ENCODE results near the gene PHOSPHO1.
A peak's percentile ranks its signal among the peaks of the same experiment; 100 is the strongest.

Gene PHOSPHO1

DNA sequence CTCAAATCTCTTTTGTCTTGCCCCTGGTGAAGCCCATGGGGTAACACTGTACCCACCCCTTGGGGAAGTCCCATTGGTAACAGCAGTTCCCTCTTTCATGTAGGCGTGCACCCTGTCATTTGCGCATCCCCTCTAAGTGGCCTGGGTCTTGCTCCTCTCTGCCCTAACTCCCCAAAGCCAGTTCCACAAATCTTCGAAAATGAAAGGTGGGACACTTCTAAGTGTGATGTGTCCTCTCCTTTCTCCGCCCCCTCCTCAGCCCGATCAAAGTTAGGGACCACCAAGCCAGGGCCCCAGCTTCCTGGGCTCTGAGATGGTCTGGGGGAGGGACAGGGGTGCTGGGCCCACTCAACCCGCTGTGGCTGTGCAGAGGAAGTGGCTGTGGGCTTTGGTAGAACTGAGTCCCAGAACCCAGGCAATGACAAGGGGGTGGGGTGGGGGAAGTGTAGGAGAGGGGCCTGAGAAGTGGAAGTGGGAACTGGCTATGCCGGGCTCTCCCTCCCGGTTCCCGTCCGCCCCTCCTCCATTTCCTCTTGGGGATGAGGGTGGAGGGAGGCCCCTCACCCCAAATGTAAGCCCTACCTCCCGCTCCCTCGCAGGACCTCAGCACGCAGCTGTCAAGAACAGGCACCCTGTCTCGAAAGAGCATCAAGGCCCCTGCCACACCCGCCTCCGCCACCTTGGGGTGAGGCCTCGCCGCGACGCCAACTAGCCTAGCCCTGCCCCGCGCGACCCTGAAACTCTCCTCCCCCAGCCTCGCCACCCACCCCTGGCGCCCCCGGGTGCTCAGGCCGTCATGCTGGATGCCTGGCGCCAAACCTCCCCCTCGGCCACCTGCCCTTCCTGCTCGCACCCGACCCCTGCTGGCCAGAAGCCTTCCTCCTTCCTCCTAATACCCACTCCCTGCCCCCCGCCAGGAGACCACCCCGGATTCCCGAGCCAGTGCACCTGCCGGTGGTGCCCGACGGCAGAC lies 11.4 kb downstream of the PHOSPHO1 start:
- DNase-seq (ENCODE audit: extremely low read depth in 1 of 2, low read depth in 1 of 2), result peak; percentile 47 to 48

DNA sequence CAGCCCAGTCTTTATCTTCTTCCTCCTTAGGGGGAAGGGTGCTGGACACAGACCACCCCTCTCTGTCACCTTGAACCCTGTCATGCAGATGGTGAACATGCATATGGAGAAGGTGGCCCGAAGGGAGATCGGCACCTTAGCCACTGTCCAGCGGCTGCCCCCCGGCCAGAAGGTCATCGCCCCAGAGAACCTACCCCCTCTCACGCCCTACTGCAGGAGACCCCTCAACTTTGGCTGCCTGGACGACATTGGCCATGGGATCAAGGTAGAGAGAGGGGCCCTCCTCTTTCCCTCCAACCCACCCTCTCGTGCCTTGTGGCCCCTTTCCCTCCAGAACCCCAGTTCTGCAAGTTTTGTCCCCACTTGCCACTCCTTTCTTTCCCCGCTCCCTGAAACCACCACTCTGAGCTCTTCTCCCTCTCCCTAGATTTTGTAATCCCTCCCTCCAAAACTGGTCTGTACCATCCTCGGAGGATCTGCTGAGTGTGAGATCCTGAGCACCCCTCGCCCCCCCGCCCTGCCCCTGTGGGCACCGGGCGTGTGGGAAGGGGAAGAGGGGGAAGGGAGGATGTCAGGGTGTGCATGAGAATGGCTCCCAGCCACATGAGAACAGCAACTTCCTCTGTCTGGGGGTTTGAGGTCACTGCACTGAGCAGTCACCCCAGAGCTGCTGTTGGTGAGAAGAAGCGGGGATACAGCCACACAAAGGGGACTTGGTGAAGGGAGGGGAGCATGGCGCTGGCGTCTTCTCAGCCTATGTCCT lies 12.8 kb downstream of the PHOSPHO1 start:
- peak; percentile 49 to 59 for DNase-seq (ENCODE audit: extremely low read depth in 1 of 2, low read depth in 1 of 2)

DNA sequence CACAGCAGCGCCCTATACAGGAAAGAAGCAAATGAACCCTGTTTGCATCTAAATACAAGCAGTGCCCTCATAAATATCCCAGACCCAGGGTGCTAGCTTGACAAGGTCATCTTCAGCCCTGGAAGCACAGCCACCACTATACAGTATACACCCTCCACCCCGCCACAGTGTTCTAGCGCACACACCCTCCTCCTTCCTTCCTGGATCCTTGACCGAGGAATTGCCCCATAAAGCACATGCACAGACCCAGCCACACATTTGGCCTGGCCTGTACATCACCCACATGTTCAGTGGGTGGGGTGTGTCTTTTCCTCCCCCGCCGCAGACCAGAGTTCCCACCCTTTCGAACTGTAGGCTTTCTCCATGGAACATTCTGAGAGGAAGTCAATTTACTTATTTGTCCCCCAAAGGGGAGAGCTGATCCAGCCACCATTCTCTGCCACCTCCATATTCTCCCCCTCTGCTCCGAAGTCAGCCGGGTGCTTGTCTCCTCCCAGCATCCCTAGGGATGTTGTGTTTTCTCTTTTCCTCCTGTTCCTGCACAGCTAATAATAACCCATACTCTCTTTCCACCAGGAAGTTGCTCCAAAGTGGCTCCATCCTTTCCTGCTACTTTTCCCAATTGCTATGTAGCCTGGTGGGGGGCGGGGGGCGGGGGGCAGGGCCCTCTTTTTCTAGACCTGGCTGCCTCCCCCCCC lies 13.5 kb downstream of the PHOSPHO1 start:
- no peak for DNase-seq (ENCODE audit: extremely low read depth in 1 of 2, low read depth in 1 of 2)

DNA sequence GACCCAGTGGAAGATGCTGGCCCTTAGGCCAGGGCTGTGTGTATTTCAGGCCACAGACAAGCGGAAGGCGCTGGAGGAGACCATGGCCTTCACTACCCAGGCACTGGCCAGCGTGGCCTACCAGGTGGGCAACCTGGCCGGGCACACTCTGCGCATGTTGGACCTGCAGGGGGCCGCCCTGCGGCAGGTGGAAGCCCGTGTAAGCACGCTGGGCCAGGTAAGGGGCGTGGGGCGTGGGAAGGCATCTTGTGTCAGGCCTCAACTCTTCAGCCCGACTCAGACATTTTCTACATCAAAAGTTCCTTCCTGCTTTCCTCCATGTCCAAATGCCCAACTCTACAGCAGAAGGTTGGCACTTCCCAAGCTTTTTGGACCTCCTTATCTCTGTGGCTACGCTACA lies 14.1 kb downstream of the PHOSPHO1 start:
- DNase-seq (ENCODE audit: extremely low read depth in 1 of 2, low read depth in 1 of 2), result no peak

DNA sequence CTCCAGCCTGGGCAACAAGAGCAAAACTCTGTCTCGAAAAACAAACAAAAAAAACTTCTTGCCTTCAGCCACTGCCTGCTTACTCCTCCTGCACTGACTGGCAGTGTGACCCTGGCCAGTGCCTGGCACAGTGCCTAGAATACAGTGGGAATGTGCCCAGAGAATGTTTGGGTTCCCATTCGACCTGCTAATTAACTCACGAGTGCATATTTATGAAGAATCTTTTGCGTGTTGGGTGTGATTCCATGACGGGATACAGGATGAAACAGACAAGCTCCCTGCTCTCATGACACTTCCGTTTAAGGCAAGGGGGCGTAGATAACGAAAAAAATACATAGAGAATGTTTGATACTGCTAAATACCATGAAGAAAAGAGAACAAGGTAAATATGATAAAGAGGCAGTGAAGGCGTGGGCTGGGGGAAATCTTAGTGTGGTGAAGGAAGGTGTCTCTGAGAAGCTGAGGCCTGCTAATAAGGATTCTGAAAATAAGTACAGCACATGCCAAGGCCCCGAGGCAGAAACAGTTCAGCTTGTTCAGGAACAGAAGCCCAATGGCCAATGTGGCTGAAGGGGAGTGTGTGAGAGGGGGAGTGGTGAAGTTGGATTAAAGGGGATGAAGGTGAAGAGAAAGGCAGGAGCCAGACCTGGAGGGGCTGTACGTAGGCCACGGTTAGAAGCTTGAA lies 15.8 kb downstream of the PHOSPHO1 start:
- DNase-seq (ENCODE audit: extremely low read depth in 1 of 2, low read depth in 1 of 2), result no peak

DNA sequence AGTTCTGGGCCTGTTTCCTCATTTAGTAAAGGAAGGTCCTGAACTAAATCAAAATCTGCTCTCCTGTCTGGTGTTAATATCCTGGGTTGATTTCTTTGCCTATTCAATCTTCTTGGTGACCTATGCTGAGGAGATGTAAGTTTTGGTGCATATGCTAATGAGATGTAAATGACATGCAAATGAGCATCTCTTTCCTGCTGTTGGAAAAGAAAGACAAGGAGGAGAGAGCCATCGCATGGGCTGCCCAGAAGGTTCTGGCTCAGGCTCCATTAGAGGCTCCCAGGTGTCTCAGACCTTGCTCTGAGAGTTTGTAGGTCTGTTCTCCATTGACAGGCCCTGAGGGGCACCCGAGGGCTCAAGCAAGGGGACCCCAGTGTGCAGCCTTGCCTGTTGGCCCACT lies 16.7 kb downstream of the PHOSPHO1 start:
- no peak for DNase-seq (ENCODE audit: extremely low read depth in 1 of 2, low read depth in 1 of 2)

DNA sequence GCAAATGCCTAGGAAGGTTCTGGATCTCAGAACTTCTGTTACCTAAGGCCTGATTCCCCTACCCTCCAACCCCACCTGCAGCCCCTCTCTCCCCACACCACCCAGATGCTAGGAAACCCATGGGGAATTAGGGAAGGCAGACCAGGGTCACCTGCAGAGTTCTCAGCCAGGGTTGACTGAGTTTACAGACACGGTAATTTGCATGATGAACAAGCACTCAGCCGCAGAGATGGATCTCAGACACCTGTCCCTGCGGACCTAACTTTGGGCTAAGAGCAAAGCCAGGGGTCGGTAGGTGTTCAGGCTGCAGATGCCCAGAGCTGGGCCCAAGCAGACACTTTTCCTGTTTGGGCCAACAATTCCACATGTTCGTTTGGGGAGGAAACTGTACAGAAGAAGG lies 17.2 kb downstream of the PHOSPHO1 start:
- no peak for DNase-seq (ENCODE audit: extremely low read depth in 1 of 2, low read depth in 1 of 2)

DNA sequence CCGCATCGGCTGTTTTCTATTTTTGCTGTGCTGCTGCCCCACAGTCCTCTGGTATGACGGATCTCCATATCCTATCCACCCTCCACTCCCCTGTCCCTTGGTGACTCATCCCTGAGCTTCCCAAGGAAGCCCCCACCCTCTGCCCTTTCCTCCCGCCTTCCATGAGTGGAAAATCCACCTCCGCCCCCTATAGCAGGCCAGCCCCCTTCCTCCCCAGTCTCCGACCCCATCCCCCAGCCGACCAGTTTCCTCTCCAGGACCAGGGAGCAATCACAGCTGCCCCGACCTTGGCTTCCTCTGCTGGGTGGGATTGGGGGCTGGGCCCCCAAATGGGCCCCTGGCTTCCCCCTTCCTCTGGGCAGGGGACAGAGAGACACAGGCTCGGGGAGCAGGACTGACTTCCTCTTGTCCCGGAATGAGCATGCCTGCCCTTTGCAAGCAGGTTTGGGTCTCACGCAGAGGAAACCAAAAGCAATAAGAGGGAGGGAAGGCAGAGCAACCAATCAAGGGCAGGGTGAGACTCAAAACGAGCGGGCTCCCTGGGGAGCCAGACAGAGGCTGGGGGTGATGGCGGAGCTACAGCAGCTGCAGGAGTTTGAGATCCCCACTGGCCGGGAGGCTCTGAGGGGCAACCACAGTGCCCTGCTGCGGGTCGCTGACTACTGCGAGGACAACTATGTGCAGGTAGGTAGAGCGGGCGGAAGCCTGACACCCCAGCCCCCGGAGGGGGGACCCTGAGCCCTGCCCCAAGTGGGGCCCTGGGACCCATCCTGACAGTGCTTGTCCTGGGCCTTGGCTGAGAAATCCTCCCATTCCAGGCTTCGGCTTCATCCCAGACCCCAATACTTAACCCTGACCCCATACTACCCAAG lies 20.2 kb downstream of the PHOSPHO1 start, which contains the start of the genes ABI3 and GNGT2:
TSS of gene ABI3 (plus strand) at position 550 of the 872 bp plus-strand sequence. CDS start at position 568, 18 bp downstream.
TSS of gene GNGT2 (minus strand) at position 417 of the 872 bp plus-strand sequence. CDS start 3,152 bp downstream, outside the sequence.
- DNase-seq (ENCODE audit: extremely low read depth in 1 of 2, low read depth in 1 of 2), result peak in 1 of 2 donors; percentile 60

DNA sequence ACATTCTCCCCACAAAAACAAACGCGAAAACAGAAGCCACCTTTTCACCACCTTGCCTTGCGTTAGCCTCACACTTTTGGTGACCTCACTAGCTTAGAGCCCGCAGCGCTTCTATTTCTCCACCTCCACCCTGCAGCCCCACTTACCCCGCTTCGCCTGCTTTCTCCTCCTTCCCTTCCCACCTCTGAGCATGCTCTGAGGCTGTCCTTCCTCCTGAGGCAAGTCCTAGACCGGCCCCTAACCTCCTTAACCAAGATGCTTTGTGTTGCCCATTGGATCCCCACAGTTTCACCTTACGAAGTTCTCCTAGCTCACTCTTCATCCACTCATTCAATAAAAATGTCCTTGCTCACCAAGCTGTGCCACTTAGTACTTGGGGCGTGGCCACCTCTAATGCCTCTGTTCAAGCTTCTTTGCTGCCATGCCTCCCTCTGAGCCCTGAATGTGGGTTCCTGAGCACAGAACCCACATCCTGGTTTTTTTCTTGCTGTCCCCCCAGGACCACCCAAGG lies 21.5 kb downstream of the PHOSPHO1 start:
- DNase-seq (ENCODE audit: extremely low read depth in 1 of 2, low read depth in 1 of 2), result no peak

DNA sequence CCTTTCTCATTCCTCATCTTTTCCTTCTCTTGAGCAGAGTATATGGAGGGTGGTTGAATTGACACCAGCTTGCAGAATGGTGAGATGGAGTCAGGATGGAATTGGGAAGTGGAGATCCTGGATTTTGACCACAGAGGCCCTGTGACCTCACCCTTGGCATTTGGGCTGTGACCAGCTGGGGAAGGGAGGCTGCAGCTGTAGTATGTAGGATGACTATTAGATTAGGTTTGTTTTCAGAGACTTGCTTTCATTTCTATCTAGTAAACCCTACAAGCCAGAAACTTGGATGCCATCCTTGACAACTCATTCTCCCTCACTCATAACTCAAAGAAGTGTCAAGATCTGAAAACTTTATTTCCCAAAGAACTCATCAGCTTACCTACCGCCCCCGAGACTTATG lies 26.1 kb downstream of the PHOSPHO1 start:
- no peak for DNase-seq (ENCODE audit: extremely low read depth in 1 of 2, low read depth in 1 of 2)

DNA sequence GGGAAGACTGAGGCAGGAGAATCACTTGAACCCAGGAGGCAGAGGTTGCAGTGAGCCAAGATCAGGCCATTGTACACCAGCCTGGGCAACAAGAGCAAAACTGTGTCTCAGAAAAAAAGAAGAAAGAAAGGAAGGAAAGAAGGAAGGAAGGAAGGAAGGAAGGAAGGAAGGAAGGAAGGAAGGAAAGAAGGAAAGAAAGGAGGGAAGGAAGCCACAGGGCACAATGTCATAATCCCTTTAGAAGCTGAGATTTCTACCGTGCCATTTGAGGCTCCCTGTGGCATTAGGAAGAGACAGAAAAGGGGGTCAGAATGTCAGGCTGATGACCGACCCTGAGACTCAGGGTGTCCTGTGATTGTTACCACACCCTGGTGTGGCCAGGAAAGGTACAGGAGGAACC lies 26.8 kb downstream of the PHOSPHO1 start:
- no peak for DNase-seq (ENCODE audit: extremely low read depth in 1 of 2, low read depth in 1 of 2)

DNA sequence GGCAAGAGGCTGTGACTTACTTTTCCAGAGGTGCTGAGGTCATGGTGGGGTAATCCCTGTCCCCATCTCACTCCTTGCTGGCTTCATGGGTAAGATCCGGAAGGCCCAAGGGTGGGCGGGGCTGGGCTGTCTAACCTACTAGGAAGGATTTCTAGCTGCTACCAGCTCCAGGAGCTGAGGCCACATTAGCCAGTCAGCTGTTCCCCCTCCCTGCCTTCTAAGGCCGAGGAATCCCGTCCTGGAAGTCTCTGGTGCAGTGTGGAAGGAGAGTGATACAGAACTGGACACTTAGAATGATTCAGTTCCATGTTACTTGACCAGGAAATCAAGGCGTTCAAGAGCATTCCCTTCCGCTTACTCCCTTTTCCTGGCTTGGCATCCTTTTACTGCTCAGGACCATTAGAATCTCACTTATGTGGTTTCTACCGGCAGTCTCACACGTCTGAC lies 29.1 kb downstream of the PHOSPHO1 start:
- no peak for DNase-seq (ENCODE audit: extremely low read depth in 1 of 2, low read depth in 1 of 2)

DNA sequence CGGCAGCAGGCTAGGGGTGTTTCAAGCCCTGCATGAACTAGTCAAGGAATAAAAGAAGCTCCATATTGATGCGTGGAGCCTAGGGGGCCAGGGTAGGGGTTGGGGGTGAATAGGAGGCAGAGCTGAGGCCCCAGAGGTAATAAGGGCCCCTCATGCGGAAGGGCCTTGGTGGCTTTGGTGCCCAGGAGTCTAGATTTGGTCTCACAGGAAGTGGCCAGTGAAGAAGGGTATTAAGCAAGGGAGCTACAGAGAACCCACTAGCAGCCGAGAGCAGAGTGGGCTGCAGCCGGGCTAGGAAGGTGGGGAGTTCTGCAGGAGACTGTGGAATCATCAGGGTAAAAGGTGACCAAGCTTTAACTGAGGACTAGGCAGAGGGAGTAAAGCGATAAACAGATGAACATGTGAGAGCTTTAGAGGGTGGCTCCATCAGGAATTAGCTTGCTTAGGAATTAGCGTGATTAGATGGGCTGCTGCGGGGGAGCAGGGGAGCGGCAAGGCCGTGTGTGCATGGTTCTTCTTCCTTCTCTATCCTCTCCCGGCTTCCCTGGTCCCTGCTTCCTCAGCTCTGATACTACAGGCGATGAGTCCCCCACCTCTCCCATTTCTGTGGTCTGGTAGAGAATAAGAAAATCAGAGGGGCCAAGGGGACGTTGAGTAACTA lies 30.0 kb downstream of the PHOSPHO1 start:
- DNase-seq (ENCODE audit: extremely low read depth in 1 of 2, low read depth in 1 of 2), result no peak

DNA sequence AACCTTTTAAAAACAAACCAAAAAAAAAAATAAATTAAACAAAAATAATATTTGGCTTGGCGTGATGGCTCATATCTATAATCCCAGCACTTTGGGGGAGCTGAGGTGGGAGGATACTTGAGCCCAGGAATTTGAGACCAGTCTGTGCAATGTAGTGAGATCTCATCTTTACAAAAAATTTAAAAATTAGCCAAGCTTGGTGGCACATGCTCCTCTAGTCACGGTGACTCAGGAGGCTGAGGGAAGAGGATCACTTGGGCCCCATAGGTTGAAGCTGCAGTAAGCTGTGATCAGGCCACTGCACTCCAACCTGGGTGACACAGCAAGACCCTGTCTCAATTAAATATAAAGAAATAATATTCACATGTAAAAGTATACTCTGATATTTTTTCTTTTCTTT lies 32.4 kb downstream of the PHOSPHO1 start:
- DNase-seq (ENCODE audit: extremely low read depth in 1 of 2, low read depth in 1 of 2), result no peak

DNA sequence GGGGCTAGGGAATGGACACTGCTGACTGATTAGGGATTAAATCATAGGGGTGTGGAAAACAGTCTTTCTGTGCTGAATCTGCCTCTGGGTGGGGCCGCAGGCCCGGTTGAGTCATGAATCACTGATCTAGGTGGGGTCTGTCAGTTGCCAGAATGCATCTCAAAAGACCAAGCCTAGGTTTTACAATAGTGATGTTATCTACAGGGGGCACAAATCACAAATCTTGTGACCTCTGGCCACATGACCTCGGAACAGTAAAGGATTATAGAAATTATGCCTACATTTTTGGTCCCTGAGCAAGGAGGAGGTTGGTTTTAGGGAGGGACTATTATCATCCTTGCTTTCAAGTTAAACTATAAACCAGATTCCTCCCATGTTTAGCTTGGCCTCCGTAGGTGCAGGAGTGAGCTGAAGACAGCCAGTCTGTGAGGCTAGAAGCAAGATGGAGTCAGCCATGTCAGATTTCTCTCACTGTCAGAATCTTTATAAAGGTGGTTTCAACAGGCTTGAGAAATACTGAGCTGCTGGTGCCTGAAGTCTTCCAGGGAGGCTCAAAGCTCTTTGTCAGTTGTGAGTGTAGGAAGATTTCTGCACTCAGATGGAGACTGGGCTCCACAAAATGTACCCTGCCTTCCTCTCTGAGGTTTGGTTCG lies 33.1 kb downstream of the PHOSPHO1 start:
- DNase-seq (ENCODE audit: extremely low read depth in 1 of 2, low read depth in 1 of 2), result no peak

DNA sequence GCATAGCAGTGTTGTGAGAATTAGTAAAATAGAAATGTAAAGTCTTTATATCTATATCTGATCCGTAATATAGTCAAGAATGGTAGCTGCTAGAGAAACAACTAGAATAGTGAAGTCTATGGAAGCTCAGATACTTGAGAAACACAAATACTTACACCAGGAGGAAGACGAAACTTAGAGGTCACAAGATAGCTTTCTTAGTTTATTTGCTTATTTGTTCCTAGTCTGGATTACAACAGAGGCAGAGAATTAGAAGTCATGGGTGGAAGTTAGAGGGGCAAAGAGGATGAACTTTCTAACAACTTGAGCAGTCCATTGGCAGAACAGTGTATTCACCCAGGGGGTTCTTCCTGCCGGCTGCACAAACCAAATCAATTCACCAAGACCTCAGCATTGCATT lies 34.1 kb downstream of the PHOSPHO1 start:
- no peak for DNase-seq (ENCODE audit: extremely low read depth in 1 of 2, low read depth in 1 of 2)

DNA sequence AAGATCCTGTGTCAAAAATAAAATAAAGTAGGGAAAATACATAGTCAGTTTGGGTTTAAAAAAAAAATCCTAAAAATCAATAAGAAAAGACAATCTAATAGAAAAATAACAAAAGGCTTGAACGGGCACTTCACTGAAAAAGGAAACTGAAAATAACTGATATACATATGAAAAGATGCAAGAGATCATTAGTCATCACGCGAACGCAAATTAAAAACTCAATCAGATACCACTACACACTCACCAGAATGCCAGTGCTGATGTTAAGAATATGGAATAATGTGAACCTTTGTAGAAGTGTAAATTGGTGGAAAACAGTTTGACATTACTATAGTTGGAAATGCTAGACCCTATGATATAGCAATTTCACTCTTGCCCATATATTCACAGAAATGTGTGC lies 34.8 kb downstream of the PHOSPHO1 start:
- DNase-seq (ENCODE audit: extremely low read depth in 1 of 2, low read depth in 1 of 2), result no peak

DNA sequence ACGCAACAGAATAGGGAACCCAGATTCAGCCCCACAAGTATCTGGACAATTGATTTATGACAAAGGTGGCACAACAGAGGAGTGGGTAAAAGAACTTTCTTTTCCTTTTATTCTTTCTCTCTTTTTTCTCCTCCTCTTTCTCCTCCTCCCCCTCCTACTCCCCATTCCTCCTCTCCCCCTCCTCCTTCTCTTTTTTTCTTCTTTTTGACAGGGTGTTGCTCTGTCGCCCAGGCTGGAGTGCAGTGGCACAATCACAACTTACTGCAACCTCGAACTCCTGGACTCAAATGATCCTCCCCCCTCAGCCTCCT lies 36.3 kb downstream of the PHOSPHO1 start:
- no peak for DNase-seq (ENCODE audit: extremely low read depth in 1 of 2, low read depth in 1 of 2)

Measured in stimulated activated CD8-positive, alpha-beta memory T cell treated with anti-CD3 and anti-CD28 coated beads, Interleukin-7, amount 100 ng/mL, for 48 hours (primary cell).